ENCODE data around the gene CEACAM1. TPM values are rescaled to one million over a fixed set of nuclear protein-coding genes. Genes with fewer than 3 reads are reported as not detected.
"Not testable (repeated sequence)": the region's sequence is repeated elsewhere in the genome, so short reads cannot be mapped to it uniquely, and the experiment has no call there.

The CEACAM1 gene
- total RNA-seq, 3 donors from 2014 or later (not counting 1 experiment from before 2014, with no cell fraction given), result 1.3 to 1.9 TPM; not detected in 1

DNA sequence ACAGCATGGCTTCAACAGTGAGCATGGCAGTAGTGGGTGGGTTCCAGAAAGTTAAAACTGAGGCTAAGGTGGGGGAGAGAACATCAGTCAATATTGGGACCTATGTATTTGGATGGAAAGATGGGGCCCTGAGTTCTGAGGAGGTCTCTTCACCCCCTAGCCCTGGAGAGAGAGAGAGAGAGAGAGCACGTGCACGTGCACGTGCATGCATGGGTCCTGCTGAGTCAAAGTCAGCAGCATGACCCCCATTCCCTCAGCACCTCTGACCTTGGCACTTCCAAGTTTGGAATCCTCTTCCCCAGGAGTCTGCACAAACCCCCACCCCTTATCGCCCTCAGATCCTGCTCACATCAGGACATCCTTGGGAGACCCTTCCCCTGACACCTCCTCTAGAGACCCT lies 32.5 kb upstream of the CEACAM1 start:
- intact Hi-C loops (cut with micrococcal nuclease), result no loop called here
- Mint-ChIP-seq H3K27me3 (ENCODE audit: low read depth in 2 of 2) (peaks cover 17 to 19% of the 10 kb centered on the region in 2 donors), H3K27ac (no peak overlapping the region), H3K4me1 (peaks cover 6% of the 10 kb centered on the region in 2 donors), H3K4me3 (no peak overlapping the region), H3K36me3 (no peaks in the 10 kb centered on the region), H3K9me3 (no peaks in the 10 kb centered on the region)
- no peak for ATAC-seq
- Histone ChIP-seq H3K4me3 (ENCODE audit: low read length) (no peak overlapping the region), H3K27me3 (ENCODE audit: control insufficient read depth, insufficient read depth, low read length) (no peaks in the 10 kb centered on the region), H3K27ac (ENCODE audit: low read length) (no peak overlapping the region), H3K9me3 (ENCODE audit: control insufficient read depth, insufficient read depth, low read length) (no peaks in the 10 kb centered on the region), H3K36me3 (ENCODE audit: control insufficient read depth, insufficient read depth, low read length) (no peaks in the 10 kb centered on the region), H3K4me1 (ENCODE audit: control insufficient read depth, insufficient read depth, low read length) (peaks cover 6% of the 10 kb centered on the region)
- WGBS (ENCODE audit: insufficient coverage), result 87% methylated on average over 4 of the region's 4 CpGs
- TF ChIP-seq, protein P1, sequence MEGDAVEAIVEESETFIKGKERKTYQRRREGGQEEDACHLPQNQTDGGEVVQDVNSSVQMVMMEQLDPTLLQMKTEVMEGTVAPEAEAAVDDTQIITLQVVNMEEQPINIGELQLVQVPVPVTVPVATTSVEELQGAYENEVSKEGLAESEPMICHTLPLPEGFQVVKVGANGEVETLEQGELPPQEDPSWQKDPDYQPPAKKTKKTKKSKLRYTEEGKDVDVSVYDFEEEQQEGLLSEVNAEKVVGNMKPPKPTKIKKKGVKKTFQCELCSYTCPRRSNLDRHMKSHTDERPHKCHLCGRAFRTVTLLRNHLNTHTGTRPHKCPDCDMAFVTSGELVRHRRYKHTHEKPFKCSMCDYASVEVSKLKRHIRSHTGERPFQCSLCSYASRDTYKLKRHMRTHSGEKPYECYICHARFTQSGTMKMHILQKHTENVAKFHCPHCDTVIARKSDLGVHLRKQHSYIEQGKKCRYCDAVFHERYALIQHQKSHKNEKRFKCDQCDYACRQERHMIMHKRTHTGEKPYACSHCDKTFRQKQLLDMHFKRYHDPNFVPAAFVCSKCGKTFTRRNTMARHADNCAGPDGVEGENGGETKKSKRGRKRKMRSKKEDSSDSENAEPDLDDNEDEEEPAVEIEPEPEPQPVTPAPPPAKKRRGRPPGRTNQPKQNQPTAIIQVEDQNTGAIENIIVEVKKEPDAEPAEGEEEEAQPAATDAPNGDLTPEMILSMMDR (IDR thresholded peaks at IDR 0.05), result no peak
- DNase-seq, result no peak

DNA sequence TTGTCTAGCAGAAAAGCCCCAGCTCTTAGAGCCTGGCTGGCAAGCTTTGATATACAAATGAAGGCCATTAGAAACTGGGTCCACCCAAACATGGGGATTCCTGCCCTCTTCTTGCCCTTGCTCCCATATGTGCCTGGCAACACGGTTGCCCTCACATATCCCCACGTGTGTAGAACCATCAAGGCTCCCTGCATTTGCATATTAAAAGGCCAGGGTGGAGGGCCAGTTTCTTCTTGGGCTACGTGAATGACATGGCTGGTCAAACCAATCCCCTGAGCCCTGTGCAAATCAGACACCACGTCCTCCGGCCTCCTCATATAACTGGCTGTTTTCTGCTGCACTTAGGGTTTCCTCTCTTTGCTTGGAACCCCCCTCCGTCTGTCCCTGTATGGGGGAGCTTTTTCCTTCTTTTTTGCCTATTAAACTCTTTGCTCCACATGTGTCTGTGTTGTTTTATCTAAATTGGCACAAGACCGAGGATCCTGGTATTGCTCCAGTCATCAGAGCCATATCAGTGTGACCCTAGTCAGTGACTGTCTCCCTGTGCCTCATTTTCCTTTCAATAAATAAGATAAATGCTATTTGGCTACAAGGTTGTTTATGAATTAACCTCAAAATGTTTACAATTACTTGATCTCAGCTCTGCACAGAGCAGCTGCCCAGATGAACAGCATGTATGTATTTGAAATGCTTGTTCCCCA lies 30.3 kb upstream of the CEACAM1 start:
- Mint-ChIP-seq H3K27ac (no peak overlapping the region), H3K27me3 (ENCODE audit: low read depth in 2 of 2) (peaks cover 17 to 26% of the 10 kb centered on the region in 2 donors), H3K9me3 (no peaks in the 10 kb centered on the region), H3K4me1 (peaks cover 6 to 11% of the 10 kb centered on the region in 2 donors), H3K36me3 (no peaks in the 10 kb centered on the region), H3K4me3 (no peak overlapping the region)
- TF ChIP-seq, protein P1 (IDR thresholded peaks at IDR 0.05), result no peak
- H3K4me1 ChIP-seq (ENCODE audit: control insufficient read depth, insufficient read depth, low read length), result peaks cover 20% of the 10 kb centered on the region
- H3K27ac ChIP-seq (ENCODE audit: low read length), result no peak overlapping the region
- H3K27me3 ChIP-seq (ENCODE audit: control insufficient read depth, insufficient read depth, low read length), result no peaks in the 10 kb centered on the region
- H3K4me3 ChIP-seq (ENCODE audit: low read length), result no peak overlapping the region
- ATAC-seq (no peak), DNase-seq (no peak)
- H3K36me3 ChIP-seq (ENCODE audit: control insufficient read depth, insufficient read depth, low read length), result no peaks in the 10 kb centered on the region
- H3K9me3 ChIP-seq (ENCODE audit: control insufficient read depth, insufficient read depth, low read length), result no peaks in the 10 kb centered on the region
- intact Hi-C loops (cut with micrococcal nuclease), result no loop called here
- WGBS (ENCODE audit: insufficient coverage), result 80% methylated on average over 7 of the region's 7 CpGs

DNA sequence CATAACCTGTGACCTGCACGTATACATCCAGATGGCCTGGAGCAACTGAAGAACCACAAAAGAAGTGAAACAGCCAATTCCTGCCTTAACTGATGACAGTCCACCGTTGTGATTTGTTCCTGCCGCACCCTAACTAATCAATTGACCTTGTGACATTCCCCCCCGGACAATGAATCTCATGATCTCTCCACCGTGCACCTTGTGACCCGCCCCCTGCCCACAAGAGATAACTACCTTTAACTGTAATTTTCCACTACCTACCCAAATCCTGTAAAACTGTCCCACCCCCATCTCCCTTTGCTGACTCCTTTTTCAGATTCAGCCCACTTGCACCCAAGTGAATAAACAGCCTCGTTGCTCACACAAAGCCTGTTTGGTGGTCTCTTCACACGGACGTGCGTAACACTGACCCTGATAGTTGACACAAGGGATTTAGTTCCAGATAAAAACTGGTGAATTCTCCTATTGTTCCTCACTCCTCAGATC lies 29.1 kb upstream of the CEACAM1 start:
- H3K9me3 ChIP-seq (ENCODE audit: control insufficient read depth, insufficient read depth, low read length); H3K36me3 ChIP-seq (ENCODE audit: control insufficient read depth, insufficient read depth, low read length); DNase-seq; intact Hi-C loops (cut with micrococcal nuclease); H3K4me3 ChIP-seq (ENCODE audit: low read length); H3K27me3 ChIP-seq (ENCODE audit: control insufficient read depth, insufficient read depth, low read length); H3K27ac ChIP-seq (ENCODE audit: low read length); H3K27ac Mint-ChIP-seq; ATAC-seq; H3K4me3 Mint-ChIP-seq; H3K9me3 Mint-ChIP-seq; H3K36me3 Mint-ChIP-seq: not testable (repeated sequence)
- peaks cover 17 to 26% of the 10 kb centered on the region in 2 donors for H3K27me3 Mint-ChIP-seq (ENCODE audit: low read depth in 2 of 2)
- peaks cover 6 to 11% of the 10 kb centered on the region in 2 donors for H3K4me1 Mint-ChIP-seq
- peaks cover 31% of the 10 kb centered on the region for H3K4me1 ChIP-seq (ENCODE audit: control insufficient read depth, insufficient read depth, low read length)
- WGBS (ENCODE audit: insufficient coverage), result 84% methylated on average over 10 of the region's 10 CpGs

DNA sequence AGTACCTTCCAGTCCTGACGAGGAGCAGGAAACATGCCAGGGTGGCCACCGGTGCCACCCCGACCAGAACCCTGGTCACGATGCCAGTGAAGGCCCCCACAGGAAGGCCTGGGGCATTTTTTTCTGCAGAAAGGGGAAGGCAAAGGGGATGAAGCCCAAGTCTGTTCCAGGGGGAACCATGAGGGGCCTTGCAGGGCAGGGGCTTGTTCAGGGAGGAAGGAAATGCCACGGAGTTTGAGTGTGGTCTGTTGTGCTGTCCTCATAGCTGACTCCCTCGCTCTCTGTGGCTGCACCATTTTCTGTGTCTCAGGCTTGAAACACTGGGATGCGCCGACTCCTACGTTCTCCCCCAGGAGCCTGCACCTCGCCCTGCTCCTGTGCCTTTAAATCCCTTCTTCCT lies 27.5 kb upstream of the CEACAM1 start:
- Mint-ChIP-seq H3K9me3 (no peaks in the 10 kb centered on the region), H3K27ac (no peak overlapping the region), H3K4me1 (peaks cover 6 to 11% of the 10 kb centered on the region in 2 donors), H3K27me3 (ENCODE audit: low read depth in 2 of 2) (peaks cover 17 to 20% of the 10 kb centered on the region in 2 donors), H3K4me3 (no peak overlapping the region), H3K36me3 (no peaks in the 10 kb centered on the region)
- Histone ChIP-seq H3K27ac (ENCODE audit: low read length) (no peak overlapping the region), H3K4me3 (ENCODE audit: low read length) (no peak overlapping the region), H3K27me3 (ENCODE audit: control insufficient read depth, insufficient read depth, low read length) (no peaks in the 10 kb centered on the region), H3K36me3 (ENCODE audit: control insufficient read depth, insufficient read depth, low read length) (no peaks in the 10 kb centered on the region), H3K4me1 (ENCODE audit: control insufficient read depth, insufficient read depth, low read length) (peaks cover 31% of the 10 kb centered on the region), H3K9me3 (ENCODE audit: control insufficient read depth, insufficient read depth, low read length) (no peaks in the 10 kb centered on the region)
- intact Hi-C loops (cut with micrococcal nuclease), result no loop called here
- DNase-seq (no peak), ATAC-seq (no peak)
- WGBS (ENCODE audit: insufficient coverage), result 9% methylated on average over 10 of the region's 10 CpGs
- TF ChIP-seq, protein P1 (IDR thresholded peaks at IDR 0.05), result no peak
